ENCODE measurements around the gene MACROH2A2.

The MACROH2A2 gene

DNA sequence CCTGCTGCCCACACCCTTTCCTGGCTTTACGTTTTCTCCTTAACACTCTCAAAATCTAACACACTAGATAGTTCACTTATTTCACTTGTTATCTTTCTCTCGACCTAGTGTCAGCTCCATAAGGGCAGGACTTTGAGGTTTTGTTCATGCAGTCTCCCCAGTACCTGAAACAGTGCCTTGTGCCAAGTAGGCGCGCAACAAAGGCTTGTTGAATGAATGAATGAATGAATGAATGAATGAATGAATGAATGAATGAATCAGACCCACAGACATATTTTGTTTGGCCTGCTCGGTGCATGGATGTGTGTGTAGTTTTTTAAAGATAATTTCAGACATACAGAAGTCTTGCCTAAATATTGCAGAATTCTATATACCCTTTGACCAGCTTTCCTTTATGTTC is 87.7 kb downstream of the MACROH2A2 start:
- TF ChIP-seq, protein P1, sequence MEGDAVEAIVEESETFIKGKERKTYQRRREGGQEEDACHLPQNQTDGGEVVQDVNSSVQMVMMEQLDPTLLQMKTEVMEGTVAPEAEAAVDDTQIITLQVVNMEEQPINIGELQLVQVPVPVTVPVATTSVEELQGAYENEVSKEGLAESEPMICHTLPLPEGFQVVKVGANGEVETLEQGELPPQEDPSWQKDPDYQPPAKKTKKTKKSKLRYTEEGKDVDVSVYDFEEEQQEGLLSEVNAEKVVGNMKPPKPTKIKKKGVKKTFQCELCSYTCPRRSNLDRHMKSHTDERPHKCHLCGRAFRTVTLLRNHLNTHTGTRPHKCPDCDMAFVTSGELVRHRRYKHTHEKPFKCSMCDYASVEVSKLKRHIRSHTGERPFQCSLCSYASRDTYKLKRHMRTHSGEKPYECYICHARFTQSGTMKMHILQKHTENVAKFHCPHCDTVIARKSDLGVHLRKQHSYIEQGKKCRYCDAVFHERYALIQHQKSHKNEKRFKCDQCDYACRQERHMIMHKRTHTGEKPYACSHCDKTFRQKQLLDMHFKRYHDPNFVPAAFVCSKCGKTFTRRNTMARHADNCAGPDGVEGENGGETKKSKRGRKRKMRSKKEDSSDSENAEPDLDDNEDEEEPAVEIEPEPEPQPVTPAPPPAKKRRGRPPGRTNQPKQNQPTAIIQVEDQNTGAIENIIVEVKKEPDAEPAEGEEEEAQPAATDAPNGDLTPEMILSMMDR (IDR thresholded peaks at IDR 0.05; ENCODE audit: low read length, missing control alignments): no peak
- no peak overlapping the region for H3K4me3 ChIP-seq (replicated peaks; ENCODE audit: low read depth, low read length)

DNA sequence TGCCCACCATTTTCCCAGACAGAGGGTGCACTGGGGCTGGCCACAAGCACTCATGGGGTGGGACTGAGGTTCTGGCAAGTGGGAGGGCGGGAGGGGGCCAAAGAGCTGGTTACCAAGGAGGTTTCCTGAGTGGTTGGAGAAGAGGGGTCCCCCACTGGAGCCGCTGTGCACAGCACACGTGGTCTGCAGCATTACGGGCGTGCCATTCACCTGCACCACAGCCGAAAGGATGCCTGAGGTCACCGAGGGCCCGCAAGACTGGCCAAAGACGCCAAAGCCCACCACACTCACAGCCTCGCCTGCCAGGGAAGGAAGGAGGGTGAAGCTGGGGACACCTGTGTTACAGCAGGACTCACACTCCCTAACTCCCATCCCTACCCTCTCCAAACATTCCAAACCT is 89.9 kb downstream of the MACROH2A2 start:
- TF ChIP-seq, protein P1 (IDR thresholded peaks at IDR 0.05; ENCODE audit: low read length, missing control alignments): no peak
- H3K4me3 ChIP-seq (replicated peaks; ENCODE audit: low read depth, low read length): no peak overlapping the region
- DNase-seq (ENCODE audit: low read depth): no peak

More for the DNA sequence above, 87.7 kb downstream of the MACROH2A2 start:
- DNase-seq (ENCODE audit: low read depth): no peak

DNA sequence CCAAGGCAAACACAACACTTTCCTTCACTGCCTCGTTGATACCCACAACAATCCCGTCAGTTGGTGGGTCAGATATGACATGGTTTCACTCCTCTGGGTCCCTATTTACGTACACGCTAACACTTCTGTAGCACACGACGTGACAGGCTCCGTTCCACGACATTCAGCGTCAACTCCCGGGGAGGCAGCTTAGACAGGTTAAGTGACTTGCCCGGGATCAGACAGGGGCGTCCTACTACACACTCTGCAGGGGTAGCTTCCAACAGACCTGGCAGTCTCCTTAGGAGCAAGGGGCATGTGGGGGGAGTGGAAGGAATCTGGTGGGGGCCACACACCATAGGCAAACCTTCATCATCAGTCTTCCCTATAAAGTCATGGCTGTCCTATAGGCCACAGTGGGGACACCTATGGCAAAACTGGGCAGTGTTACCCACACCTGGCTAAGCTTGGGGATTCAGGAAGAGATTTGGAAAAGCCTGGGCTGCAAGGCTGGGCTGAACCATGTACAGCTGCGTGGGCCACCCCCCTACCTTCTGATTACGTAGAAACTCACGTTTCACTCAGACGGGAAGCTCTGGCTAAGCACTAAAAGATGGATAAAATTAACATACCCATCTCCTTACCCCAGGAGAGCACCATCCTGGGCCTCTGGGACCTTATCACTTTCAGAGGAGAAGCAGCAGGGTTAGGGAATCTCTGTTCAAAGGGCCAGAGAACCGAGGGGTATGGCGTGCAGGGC is 91.9 kb downstream of the MACROH2A2 start:
- peak overlapping the region; percentile 60 for H3K4me3 ChIP-seq (replicated peaks; ENCODE audit: low read depth, low read length)
- TF ChIP-seq, protein P1 (IDR thresholded peaks at IDR 0.05; ENCODE audit: low read length, missing control alignments): no peak
- no peak for DNase-seq (ENCODE audit: low read depth)

DNA sequence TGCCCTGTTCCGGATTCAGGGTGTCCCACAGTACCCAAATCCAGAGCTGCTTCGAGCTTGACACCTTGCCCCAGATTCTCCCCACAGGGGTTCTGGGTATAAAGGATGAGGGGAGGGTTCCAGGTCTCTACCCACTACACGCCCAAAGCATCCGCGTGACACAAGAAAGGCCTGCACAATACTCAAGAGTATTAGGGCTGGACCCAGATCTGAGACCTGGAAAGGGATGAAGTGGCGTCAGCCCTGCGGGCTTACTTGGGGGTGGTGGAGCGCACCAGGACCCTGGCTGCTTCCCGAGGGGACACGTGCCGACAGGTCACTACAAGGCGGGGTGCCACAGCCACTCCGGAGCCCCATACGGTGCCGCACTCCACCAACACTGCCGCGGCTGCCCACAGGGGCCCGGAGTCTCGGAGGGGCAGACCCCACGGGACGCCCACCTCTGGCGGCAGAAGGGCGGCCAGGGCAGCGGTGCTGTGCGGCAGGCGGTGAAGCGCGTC is 92.6 kb downstream of the MACROH2A2 start:
- TF ChIP-seq, protein P1 (IDR thresholded peaks at IDR 0.05; ENCODE audit: low read length, missing control alignments): no peak
- H3K4me3 ChIP-seq (replicated peaks; ENCODE audit: low read depth, low read length): peak overlapping the region; percentile 60
- DNase-seq (ENCODE audit: low read depth): no peak

DNA sequence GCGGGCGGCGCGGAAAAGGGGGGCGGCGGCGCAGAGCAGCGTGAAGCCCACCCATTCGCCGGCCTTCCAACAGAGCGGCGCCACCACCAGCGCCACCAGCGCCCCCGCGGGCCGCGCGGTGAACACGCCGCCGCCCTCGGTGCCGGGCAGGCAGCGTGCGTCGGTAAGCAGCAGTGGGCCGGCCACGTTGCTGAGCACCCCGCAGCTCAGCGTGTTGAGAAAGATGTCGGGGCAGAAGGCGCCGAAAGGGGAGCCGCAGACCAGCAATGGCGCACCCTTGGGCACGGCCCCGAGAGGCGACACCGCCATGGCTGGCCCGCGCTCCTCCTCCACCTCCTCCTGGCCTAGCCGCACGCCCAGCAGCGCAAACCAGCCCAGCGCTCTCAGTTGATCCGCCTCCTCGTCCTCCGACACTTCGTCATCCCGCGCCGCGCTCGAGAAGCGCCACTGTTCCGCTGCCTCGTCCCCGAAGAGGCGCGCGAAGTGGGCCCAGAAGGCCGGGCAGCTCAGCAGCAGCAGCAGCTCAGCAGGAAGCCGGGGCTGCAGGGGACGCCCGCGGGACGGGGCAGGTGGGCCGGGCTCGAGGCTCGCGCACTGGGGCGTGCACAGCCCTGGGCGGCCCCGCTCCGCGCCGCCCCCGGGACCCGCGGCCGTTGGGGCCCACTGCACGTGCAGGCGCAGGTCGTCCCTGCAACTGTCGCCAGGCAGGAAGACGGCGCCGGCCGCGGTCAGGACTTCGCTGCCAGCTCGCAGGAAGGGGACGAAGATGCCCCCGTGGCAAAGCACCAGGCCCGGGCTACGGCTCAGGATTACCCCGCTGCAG is 93.2 kb downstream of the MACROH2A2 start:
- TF ChIP-seq, protein P1 (IDR thresholded peaks at IDR 0.05; ENCODE audit: low read length, missing control alignments): no peak
- peak overlapping the region; percentile 60 for H3K4me3 ChIP-seq (replicated peaks; ENCODE audit: low read depth, low read length)
- peak; percentile 57 for DNase-seq (ENCODE audit: low read depth)

DNA sequence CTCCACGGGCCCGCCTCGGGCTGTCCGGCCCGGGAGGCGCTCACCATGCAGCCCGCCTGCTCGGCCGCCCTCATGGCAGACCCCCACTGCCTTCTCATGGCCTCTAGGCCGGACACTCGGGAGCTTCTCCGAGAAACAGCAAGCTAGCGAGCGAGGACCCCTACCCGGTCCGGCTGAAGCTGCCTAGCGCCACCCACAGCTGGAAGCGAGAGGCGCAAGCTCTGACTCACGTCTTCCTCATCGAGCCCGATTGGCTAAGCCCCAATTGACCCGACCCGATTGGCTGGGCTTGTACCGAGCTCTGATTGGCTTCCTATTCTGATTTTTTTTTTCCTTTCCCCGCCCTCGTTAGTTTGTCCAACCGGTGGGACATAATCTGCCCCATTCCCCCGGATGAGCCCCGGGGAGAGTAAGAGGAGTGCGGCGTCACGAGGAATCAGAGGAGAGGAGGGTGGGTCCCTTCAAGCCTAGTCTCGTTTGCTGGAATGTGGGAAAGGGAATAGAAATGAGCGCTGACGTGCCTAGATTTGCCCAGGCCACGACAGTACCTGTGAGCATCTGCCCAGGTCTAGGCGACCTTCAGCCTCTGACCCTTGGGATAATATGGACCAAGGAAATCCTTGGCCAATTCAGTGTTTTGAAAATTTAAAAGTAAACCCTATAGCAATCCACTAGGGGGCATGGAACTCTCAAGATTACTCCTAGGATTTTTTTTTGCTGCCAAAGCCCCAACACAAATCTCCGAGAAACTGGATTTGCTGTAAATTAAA is 94.0 kb downstream of the MACROH2A2 start, which contains the start of gene TYSND1:
Gene TYSND1 (minus strand): TSS at position 212 of the 770 bp plus-strand sequence. CDS start 114 bp downstream, at position 98.
- H3K4me3 ChIP-seq (replicated peaks; ENCODE audit: low read depth, low read length): peak within 1 kb of the TSS; percentile 60
- TF ChIP-seq, protein P1 (IDR thresholded peaks at IDR 0.05; ENCODE audit: low read length, missing control alignments): peak; percentile 71
- peak; percentile 99 for DNase-seq (ENCODE audit: low read depth)
